ENCODE data around the gene THUMPD2.

THUMPD2 gene

DNA sequence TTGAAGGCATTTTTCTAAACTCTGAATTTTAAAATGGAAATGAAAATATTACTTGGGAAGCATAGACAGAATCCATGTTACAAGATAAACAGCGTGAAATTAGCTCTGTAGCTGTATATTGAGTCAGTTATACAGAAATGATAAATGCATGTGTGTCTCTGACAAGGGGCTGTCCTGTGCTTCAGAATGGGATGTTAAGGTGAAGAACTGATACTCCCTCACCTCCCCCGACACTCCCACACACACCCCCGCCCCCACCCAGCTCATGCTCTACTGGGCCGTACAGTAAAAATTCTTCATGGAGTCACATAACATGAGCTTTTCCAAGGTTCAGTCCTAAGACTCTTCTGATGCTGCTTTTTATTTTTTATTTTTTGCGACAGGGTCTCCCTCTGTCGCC lies 869 bp upstream of the THUMPD2 start:
- Mint-ChIP-seq H3K4me1 (ENCODE audit: low read depth) (peaks cover 43% of the 10 kb centered on the region), H3K27me3 (ENCODE audit: low read depth) (no peaks in the 10 kb centered on the region), H3K4me3 (peak overlapping the region; percentile 91), H3K9me3 (peaks cover 3% of the 10 kb centered on the region), H3K36me3 (ENCODE audit: low read depth) (peaks cover 13% of the 10 kb centered on the region), H3K27ac (no peak overlapping the region)

DNA sequence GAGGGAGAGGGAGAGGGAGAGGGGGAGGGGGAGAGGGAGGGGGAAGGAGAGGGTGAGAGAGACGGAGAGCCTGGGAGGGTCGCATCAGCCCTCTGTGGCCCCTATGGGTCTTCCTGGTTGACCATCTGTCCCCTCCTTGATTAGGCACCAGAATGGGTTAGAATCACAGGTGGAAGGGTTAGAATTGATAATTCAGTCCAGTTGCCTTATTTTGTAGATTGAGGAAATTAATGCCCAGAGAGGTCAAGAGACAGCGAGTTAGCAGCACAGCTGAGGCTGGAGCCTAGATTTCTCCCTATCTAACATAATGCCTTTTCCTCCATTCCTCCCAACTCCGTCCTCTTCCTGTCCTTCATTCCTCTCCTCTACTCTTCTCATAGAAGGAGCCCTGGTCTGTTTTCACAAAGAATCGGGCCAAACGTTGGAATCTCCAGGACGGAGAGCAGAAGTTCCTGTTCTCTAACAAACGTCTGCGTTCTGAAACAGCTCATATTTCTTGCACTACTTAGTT lies 338 bp upstream of the THUMPD2 start:
- Mint-ChIP-seq H3K9me3 (peaks cover 3% of the 10 kb centered on the region), H3K4me3 (peak overlapping the region; percentile 91), H3K36me3 (ENCODE audit: low read depth) (peaks cover 13% of the 10 kb centered on the region), H3K4me1 (ENCODE audit: low read depth) (peaks cover 46% of the 10 kb centered on the region), H3K27ac (peak overlapping the region; percentile 64), H3K27me3 (ENCODE audit: low read depth) (no peaks in the 10 kb centered on the region)

DNA sequence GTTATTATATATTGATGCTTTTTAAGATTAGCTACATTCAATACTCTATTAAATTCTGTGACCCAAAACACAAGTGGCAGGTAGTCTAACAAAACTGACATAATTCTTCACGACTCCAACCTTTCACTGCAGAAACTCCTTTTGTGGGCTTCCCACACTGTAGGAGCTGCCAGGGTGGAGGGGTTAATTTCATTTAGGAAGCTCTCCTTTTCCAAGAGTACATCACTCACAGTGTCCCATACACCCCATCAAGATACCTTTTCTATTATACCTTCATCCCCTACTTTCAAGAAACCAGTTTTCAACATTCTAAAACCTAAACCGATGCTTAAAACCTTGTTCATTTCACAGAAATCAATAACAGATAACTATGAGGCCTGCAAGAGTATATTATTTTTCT lies 825 bp downstream of the THUMPD2 start:
- H3K4me3 Mint-ChIP-seq: peak overlapping the region; percentile 91
- H3K27ac Mint-ChIP-seq: peak overlapping the region; percentile 90
- H3K9me3 Mint-ChIP-seq: peaks cover 3% of the 10 kb centered on the region
- H3K27me3 Mint-ChIP-seq (ENCODE audit: low read depth): no peaks in the 10 kb centered on the region
- peaks cover 13% of the 10 kb centered on the region for H3K36me3 Mint-ChIP-seq (ENCODE audit: low read depth)
- H3K4me1 Mint-ChIP-seq (ENCODE audit: low read depth): peaks cover 48% of the 10 kb centered on the region

DNA sequence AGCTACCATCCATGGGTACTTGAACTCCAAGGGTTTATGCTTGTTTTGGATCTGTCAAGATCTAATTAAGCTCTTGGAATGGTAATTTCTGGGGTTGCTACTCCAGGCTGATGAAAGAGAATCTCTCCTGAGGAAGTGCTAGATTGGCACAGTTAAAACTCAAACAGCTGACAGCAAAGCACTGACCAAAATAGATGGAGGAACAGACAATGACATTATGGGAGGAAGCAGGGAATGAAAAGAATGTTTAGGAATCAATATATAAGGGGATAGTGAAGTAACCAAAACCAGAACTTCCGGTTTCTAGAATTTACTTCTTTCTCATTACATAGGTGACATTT lies 6.3 kb downstream of the THUMPD2 start:
- peaks cover 30% of the 10 kb centered on the region for H3K36me3 Mint-ChIP-seq (ENCODE audit: low read depth)
- H3K27ac Mint-ChIP-seq: no peak overlapping the region
- H3K27me3 Mint-ChIP-seq (ENCODE audit: low read depth): no peaks in the 10 kb centered on the region
- H3K4me3 Mint-ChIP-seq: no peak overlapping the region
- H3K9me3 Mint-ChIP-seq: peaks cover 3% of the 10 kb centered on the region
- peaks cover 41% of the 10 kb centered on the region for H3K4me1 Mint-ChIP-seq (ENCODE audit: low read depth)

DNA sequence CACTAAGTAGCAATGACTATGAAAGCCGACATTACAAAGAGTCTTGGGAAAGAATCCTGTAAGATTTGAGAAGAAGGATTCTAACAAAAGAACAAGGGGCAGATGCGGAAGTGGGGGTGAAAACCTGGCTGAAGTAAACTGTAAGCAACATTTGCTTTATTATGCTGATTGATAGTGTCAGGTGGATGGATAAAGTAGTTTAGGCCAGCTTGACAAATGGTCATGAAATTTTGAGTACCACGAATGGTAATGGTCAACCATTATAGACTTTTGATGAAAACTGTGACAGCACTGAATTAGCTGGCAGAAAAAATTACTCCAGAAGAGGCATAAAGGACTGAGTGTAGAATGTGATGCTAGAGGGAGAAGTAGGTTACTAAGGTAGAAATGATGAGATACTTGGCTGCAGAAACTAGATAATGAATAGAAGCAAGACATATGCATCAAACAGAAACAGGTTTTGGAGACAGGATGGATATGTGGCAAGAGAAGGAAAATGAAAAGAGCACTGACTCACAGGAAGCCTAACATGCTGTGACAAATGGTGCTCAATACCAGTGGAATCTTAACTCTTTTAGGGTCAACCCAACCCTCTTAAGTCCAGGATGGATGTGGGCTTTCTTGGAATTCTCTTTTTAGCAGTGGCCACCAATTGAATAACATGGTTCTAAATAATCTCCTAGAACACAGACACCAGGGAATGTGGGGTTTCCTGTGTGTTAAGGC lies 6.8 kb downstream of the THUMPD2 start:
- no peak overlapping the region for H3K27ac Mint-ChIP-seq
- H3K36me3 Mint-ChIP-seq (ENCODE audit: low read depth): peaks cover 25% of the 10 kb centered on the region
- peaks cover 3% of the 10 kb centered on the region for H3K9me3 Mint-ChIP-seq
- peaks cover 36% of the 10 kb centered on the region for H3K4me1 Mint-ChIP-seq (ENCODE audit: low read depth)
- no peaks in the 10 kb centered on the region for H3K27me3 Mint-ChIP-seq (ENCODE audit: low read depth)
- no peak overlapping the region for H3K4me3 Mint-ChIP-seq

DNA sequence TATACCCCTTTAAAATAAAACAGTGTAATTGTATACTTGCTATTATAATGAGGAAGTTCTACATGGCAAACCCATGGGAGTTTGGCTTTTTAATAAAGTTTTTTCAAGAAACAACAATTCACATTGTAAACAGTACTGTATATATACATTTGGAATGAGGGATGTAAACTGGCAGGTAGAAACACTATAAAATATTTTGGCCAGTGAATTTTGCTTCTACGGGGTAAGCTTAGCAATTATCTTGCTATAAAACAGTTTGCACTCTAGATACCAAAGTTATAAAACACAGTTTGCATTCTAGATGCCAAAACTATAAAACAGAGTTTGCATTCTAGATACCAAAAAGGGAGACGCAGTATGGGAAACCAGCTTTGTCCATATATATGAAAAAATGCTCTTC lies 16.6 kb downstream of the THUMPD2 start:
- Mint-ChIP-seq H3K4me3 (no peak overlapping the region), H3K27ac (no peak overlapping the region), H3K9me3 (no peaks in the 10 kb centered on the region), H3K36me3 (ENCODE audit: low read depth) (peaks cover 58% of the 10 kb centered on the region), H3K27me3 (ENCODE audit: low read depth) (no peaks in the 10 kb centered on the region), H3K4me1 (ENCODE audit: low read depth) (peaks cover 6% of the 10 kb centered on the region)

DNA sequence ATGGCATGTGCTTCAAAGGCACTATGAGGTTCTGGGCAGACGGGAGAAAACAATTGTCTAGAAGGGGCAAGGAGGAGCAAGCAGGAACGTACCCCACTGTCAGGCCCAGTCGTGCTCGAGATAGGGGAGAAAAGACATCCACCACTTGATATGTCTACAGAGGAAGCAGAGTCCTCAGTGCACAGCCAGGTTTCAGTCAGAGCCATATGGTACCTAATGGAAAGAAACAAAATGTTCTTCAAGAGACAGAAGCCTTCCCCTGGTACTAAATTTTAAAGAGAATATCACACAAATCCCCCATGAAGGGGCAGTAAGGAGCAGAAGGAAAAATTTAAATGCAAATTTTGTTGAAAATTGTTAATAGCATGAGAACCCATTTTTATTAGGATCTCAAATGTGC lies 21.9 kb downstream of the THUMPD2 start:
- H3K27ac Mint-ChIP-seq: no peak overlapping the region
- peaks cover 6% of the 10 kb centered on the region for H3K4me1 Mint-ChIP-seq (ENCODE audit: low read depth)
- H3K9me3 Mint-ChIP-seq: no peaks in the 10 kb centered on the region
- peaks cover 62% of the 10 kb centered on the region for H3K36me3 Mint-ChIP-seq (ENCODE audit: low read depth)
- H3K27me3 Mint-ChIP-seq (ENCODE audit: low read depth): no peaks in the 10 kb centered on the region
- no peak overlapping the region for H3K4me3 Mint-ChIP-seq

DNA sequence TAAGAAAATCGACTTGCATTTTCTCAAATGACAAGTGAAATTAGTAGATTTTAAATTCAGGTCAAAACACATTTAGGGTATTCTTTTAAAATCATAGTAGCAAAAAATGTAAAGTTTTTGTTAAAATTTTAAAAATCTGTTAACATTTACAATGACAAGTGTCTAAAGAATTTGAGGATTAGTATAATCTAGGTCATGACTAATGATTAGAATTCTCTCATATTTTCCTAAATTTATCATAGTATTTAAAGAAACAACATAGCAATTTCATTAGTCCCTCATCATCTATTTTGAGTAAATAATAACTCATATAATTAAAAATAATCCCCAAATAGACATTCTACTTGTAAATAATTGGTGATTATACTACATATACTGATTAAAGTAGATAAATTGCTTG lies 23.6 kb downstream of the THUMPD2 start:
- Mint-ChIP-seq H3K4me1 (ENCODE audit: low read depth) (peaks cover 6% of the 10 kb centered on the region), H3K27me3 (ENCODE audit: low read depth) (no peaks in the 10 kb centered on the region), H3K9me3 (no peaks in the 10 kb centered on the region), H3K27ac (no peak overlapping the region), H3K4me3 (no peak overlapping the region), H3K36me3 (ENCODE audit: low read depth) (peaks cover 57% of the 10 kb centered on the region)

DNA sequence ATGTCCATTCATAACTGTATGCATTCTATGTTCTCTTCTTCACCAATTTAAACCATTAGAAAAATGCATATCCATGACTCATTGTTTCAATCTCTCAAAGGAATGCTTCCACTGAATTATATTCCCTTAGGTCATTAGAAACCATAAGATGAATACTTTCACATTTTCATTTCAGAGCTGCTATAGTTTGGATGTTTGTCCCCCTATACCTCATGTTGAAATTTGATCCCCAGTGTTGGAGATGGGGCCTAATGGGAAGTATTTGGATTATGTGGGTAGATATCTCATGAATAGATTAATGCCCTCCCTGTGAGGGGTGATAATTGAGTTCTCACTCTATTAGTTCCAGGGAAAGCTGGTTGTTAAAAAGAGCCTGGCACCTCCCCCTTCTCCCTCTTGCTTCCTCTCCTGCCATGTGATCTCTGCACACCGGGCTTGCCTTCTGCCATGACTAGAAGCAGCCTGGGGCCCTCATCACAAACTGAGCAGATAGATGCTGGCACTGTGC lies 35.7 kb downstream of the THUMPD2 start:
- H3K36me3 Mint-ChIP-seq (ENCODE audit: low read depth): peaks cover 29% of the 10 kb centered on the region

DNA sequence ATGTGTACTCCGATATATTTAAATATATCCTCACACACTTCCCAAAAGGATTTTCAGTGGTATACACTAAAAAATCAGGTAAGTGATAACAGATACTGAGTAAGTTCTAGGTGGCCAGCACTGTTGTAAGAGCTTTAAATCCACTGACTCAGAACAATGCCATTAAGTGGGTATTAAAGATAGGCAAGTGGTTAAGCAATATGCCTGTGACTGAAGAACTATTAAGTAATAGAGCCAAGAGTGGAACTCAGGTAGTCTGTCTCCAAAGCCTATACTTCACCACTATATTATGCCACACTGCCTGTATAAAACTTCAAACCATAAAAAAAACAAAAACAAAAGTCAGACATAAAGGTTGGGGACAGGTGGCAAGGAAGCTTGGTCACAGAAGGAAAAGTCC lies 37.2 kb downstream of the THUMPD2 start:
- peaks cover 4% of the 10 kb centered on the region for H3K4me1 Mint-ChIP-seq (ENCODE audit: low read depth)
- peaks cover 34% of the 10 kb centered on the region for H3K36me3 Mint-ChIP-seq (ENCODE audit: low read depth)
- no peaks in the 10 kb centered on the region for H3K9me3 Mint-ChIP-seq
- H3K4me3 Mint-ChIP-seq: no peak overlapping the region
- H3K27me3 Mint-ChIP-seq (ENCODE audit: low read depth): no peaks in the 10 kb centered on the region
- no peak overlapping the region for H3K27ac Mint-ChIP-seq

More for the DNA sequence above, 35.7 kb downstream of the THUMPD2 start:
- H3K4me1 Mint-ChIP-seq (ENCODE audit: low read depth): no peaks in the 10 kb centered on the region
- no peak overlapping the region for H3K4me3 Mint-ChIP-seq
- no peak overlapping the region for H3K27ac Mint-ChIP-seq
- H3K27me3 Mint-ChIP-seq (ENCODE audit: low read depth): no peaks in the 10 kb centered on the region
- no peaks in the 10 kb centered on the region for H3K9me3 Mint-ChIP-seq

DNA sequence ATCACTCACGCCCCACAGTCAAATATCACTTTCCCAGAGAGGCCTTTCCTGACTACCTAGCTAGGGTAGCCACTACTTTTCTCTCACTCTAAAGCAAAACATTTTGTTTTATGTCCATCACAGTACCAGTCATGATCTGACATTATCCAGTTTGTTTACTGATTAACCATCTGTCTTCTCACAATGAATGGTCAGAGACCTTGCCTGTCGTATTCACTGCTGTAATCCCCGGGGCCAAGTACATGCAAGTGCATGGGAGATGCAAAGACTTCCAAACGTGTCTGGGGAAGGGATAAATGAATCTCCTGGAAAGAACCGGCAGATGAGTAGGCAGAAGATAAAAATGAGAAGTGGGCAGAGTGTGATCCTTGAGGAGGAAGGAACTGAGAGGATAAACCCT lies 39.7 kb downstream of the THUMPD2 start:
- Mint-ChIP-seq H3K27ac (no peak overlapping the region), H3K27me3 (ENCODE audit: low read depth) (no peaks in the 10 kb centered on the region), H3K4me1 (ENCODE audit: low read depth) (peaks cover 4% of the 10 kb centered on the region), H3K4me3 (no peak overlapping the region), H3K36me3 (ENCODE audit: low read depth) (peaks cover 37% of the 10 kb centered on the region), H3K9me3 (no peaks in the 10 kb centered on the region)

DNA sequence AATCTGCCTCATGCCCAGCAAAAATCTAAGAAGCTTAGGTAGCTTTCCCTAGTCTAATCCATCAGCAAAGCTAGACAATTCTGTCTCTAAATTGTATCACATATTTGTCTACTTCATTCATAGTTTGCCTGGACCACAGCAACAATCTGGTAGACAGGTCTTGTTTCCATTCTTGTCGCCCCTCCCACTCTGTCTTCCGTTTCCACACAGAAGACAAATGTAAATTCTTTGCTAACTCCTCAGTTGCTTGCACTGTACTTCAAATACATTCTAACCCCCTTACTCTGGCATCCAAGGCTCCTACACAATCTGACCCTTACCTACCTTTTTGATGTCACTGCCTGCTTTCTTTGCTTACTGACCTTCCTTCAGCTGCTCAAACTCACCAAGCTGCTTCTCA lies 40.1 kb downstream of the THUMPD2 start:
- Mint-ChIP-seq H3K27ac (no peak overlapping the region), H3K4me1 (ENCODE audit: low read depth) (peaks cover 4% of the 10 kb centered on the region), H3K4me3 (no peak overlapping the region), H3K36me3 (ENCODE audit: low read depth) (peaks cover 41% of the 10 kb centered on the region), H3K9me3 (no peaks in the 10 kb centered on the region), H3K27me3 (ENCODE audit: low read depth) (no peaks in the 10 kb centered on the region)

DNA sequence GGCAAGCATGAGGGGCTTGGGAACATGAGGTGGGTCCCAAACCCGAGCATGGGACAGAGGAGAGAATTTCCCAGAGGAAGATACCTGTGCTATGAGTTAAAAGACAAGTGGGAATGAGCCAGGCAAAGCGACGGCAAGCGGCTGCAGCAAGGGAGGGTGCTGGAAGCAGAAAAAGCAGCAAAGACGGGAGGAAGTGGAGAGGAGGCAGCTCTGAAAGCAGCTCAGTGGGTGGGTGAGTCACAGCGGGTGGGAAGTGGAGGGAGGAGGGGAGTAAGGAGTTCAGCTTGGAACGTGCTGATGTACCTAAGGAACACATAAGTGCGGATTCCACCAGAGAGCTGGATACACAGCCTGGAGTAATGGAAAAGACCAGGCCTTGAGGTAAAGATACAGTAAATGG lies 41.4 kb downstream of the THUMPD2 start:
- Mint-ChIP-seq H3K27ac (no peak overlapping the region), H3K4me1 (ENCODE audit: low read depth) (peaks cover 4% of the 10 kb centered on the region), H3K36me3 (ENCODE audit: low read depth) (peaks cover 37% of the 10 kb centered on the region), H3K27me3 (ENCODE audit: low read depth) (no peaks in the 10 kb centered on the region), H3K4me3 (no peak overlapping the region), H3K9me3 (no peaks in the 10 kb centered on the region)

DNA sequence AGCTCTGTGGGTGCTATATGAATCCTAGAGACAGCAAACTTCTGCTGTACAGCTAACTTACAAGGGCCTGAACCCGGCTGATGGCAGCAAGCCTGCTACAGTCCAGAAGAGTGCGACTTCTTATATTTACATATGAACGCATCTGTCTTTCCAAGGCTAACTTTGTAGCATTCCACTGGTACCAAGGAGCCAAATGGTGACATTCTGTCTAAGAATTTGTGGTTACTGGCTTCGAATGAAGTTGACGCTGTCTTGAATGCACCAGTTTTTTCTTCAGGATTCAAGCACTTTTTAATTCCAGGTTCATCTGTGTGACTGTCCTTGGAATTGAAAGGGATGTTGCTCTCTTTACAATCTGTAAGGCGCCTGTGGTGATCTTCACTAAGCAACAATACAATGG lies 42.4 kb downstream of the THUMPD2 start:
- Mint-ChIP-seq H3K4me3 (no peak overlapping the region), H3K4me1 (ENCODE audit: low read depth) (peaks cover 4% of the 10 kb centered on the region), H3K27ac (no peak overlapping the region), H3K27me3 (ENCODE audit: low read depth) (no peaks in the 10 kb centered on the region), H3K9me3 (no peaks in the 10 kb centered on the region), H3K36me3 (ENCODE audit: low read depth) (peaks cover 38% of the 10 kb centered on the region)

DNA sequence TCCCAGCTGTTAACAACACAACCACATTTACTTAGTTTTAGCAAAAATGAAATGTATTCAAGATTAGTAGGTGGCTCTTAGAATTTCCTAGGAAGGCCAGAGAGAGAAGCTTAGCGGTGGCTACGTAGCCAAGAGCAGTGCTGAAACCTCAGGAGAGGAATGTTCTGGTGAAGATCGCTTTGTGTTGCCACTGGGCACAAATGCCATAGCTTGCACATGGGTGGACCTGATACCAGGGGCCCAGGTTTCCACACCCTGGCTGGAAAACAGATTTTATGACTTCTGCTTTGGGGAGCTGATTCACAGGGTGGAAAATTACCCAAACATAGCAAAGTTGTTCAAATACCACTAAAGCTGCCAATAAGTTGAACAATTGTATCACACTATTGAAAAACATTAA lies 43.4 kb downstream of the THUMPD2 start:
- Mint-ChIP-seq H3K4me3 (no peak overlapping the region), H3K36me3 (ENCODE audit: low read depth) (peaks cover 36% of the 10 kb centered on the region), H3K9me3 (no peaks in the 10 kb centered on the region), H3K27ac (no peak overlapping the region), H3K4me1 (ENCODE audit: low read depth) (peaks cover 4% of the 10 kb centered on the region), H3K27me3 (ENCODE audit: low read depth) (no peaks in the 10 kb centered on the region)

Measured in T-helper 1 cell treated with Interleukin-12 subunit alpha and Interleukin-12 subunit beta and Interleukin-4 antibody, amounts not matched to agents 30 μg/mL and 1 μg/mL, for 36 hours (primary cell).